ENCODE data around the gene RASGRF1.

RASGRF1 gene

GRCh38 chr15:78931439-78932257, 158.9 kb downstream of the RASGRF1 start:
- peak; percentile 1; the same call in 2 of the 3 replicates for ATAC-seq
- TF ChIP-seq ARNTL (CRISPR knock-in tag; IDR thresholded peaks at IDR 0.05; ENCODE audit: borderline replicate concordance, low read depth) (no peak), PPARA (CRISPR knock-in tag; IDR thresholded peaks at IDR 0.05; ENCODE audit: borderline replicate concordance) (no peak), ZFP3 (CRISPR knock-in tag; IDR thresholded peaks at IDR 0.05) (no peak), TSHZ2 (CRISPR knock-in tag; IDR thresholded peaks at IDR 0.05) (no peak), GLIS3 (CRISPR knock-in tag; IDR thresholded peaks at IDR 0.05) (no peak), CSRNP3 (CRISPR knock-in tag; IDR thresholded peaks at IDR 0.05) (no peak), ZNF70 (CRISPR knock-in tag; IDR thresholded peaks at IDR 0.05) (no peak), SNAI2 (CRISPR knock-in tag; IDR thresholded peaks at IDR 0.05) (no peak)

GRCh38 chr15:78930577-78931388, 159.8 kb downstream of the RASGRF1 start:
- peak; percentile 84 for ATAC-seq
- no peak for TF ChIP-seq TOX (CRISPR knock-in tag; IDR thresholded peaks at IDR 0.05; ENCODE audit: borderline replicate concordance)
- TF ChIP-seq GLIS3 (CRISPR knock-in tag; IDR thresholded peaks at IDR 0.05) = peak; percentile 82; the same call in 1 of the 2 replicates
- peak; percentile 94 for TF ChIP-seq TSHZ2 (CRISPR knock-in tag; IDR thresholded peaks at IDR 0.05)
- TF ChIP-seq ZNF70 (CRISPR knock-in tag; IDR thresholded peaks at IDR 0.05) = 0 out of 2 replicates have a peak, but pooled peaks have one; percentile 25
- TF ChIP-seq ZFP30 (CRISPR knock-in tag; IDR thresholded peaks at IDR 0.05) = no peak
- no peak for TF ChIP-seq ARNTL (CRISPR knock-in tag; IDR thresholded peaks at IDR 0.05; ENCODE audit: borderline replicate concordance, low read depth)
- TF ChIP-seq SNAI2 (CRISPR knock-in tag; IDR thresholded peaks at IDR 0.05) = peak; percentile 90
- no peak for TF ChIP-seq ZC3H10 (CRISPR knock-in tag; IDR thresholded peaks at IDR 0.05)
- TF ChIP-seq PATZ1 (CRISPR knock-in tag; IDR thresholded peaks at IDR 0.05; ENCODE audit: borderline replicate concordance) = no peak
- no peak for TF ChIP-seq OSR1 (CRISPR knock-in tag; IDR thresholded peaks at IDR 0.05)
- peak; percentile 10; the same call in 1 of the 2 replicates for TF ChIP-seq ZNF8 (CRISPR knock-in tag; IDR thresholded peaks at IDR 0.05)
- TF ChIP-seq BACH2 (CRISPR knock-in tag; IDR thresholded peaks at IDR 0.05; ENCODE audit: borderline replicate concordance) = no peak
- 0 out of 2 replicates have a peak, but pooled peaks have one; percentile 75 for TF ChIP-seq PPARA (CRISPR knock-in tag; IDR thresholded peaks at IDR 0.05; ENCODE audit: borderline replicate concordance)
- TF ChIP-seq, protein P1, sequence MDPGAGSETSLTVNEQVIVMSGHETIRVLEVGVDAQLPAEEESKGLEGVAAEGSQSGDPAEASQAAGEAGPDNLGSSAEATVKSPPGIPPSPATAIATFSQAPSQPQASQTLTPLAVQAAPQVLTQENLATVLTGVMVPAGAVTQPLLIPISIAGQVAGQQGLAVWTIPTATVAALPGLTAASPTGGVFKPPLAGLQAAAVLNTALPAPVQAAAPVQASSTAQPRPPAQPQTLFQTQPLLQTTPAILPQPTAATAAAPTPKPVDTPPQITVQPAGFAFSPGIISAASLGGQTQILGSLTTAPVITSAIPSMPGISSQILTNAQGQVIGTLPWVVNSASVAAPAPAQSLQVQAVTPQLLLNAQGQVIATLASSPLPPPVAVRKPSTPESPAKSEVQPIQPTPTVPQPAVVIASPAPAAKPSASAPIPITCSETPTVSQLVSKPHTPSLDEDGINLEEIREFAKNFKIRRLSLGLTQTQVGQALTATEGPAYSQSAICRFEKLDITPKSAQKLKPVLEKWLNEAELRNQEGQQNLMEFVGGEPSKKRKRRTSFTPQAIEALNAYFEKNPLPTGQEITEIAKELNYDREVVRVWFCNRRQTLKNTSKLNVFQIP (CRISPR knock-in tag; IDR thresholded peaks at IDR 0.05; ENCODE audit: borderline replicate concordance, low read depth) = no peak
- TF ChIP-seq ZNF565 (CRISPR knock-in tag; conservative IDR thresholded peaks at IDR 0.05; ENCODE audit: low read depth) = 0 out of 2 replicates have a peak, but pooled peaks have one; percentile 21
- no peak for TF ChIP-seq CSRNP3 (CRISPR knock-in tag; IDR thresholded peaks at IDR 0.05)
- TF ChIP-seq ZFP3 (CRISPR knock-in tag; IDR thresholded peaks at IDR 0.05) = peak; percentile 83; the same call in 1 of the 2 replicates
- TF ChIP-seq RARB (CRISPR knock-in tag; IDR thresholded peaks at IDR 0.05) = peak; percentile 30; the same call in 1 of the 2 replicates
- peak; percentile 65 for TF ChIP-seq ISL1 (CRISPR knock-in tag; IDR thresholded peaks at IDR 0.05)
- TF ChIP-seq, protein P2, sequence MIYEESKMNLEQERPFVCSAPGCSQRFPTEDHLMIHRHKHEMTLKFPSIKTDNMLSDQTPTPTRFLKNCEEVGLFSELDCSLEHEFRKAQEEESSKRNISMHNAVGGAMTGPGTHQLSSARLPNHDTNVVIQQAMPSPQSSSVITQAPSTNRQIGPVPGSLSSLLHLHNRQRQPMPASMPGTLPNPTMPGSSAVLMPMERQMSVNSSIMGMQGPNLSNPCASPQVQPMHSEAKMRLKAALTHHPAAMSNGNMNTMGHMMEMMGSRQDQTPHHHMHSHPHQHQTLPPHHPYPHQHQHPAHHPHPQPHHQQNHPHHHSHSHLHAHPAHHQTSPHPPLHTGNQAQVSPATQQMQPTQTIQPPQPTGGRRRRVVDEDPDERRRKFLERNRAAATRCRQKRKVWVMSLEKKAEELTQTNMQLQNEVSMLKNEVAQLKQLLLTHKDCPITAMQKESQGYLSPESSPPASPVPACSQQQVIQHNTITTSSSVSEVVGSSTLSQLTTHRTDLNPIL (CRISPR knock-in tag; IDR thresholded peaks at IDR 0.05; ENCODE audit: low read depth) = 0 out of 2 replicates have a peak, but pooled peaks have one; percentile 31
- TF ChIP-seq TCF4 (CRISPR knock-in tag; IDR thresholded peaks at IDR 0.05; ENCODE audit: borderline replicate concordance) = peak; percentile 51; the same call in 1 of the 2 replicates
- peak; percentile 63; the same call in 1 of the 2 replicates for TF ChIP-seq CSDC2 (CRISPR knock-in tag; IDR thresholded peaks at IDR 0.05)

Measured in SK-N-SH treated with all-trans-retinoic acid at 6 μM for 48 hours (cell line).